ENCODE data around the gene ITGA2.

The ITGA2 gene

DNA sequence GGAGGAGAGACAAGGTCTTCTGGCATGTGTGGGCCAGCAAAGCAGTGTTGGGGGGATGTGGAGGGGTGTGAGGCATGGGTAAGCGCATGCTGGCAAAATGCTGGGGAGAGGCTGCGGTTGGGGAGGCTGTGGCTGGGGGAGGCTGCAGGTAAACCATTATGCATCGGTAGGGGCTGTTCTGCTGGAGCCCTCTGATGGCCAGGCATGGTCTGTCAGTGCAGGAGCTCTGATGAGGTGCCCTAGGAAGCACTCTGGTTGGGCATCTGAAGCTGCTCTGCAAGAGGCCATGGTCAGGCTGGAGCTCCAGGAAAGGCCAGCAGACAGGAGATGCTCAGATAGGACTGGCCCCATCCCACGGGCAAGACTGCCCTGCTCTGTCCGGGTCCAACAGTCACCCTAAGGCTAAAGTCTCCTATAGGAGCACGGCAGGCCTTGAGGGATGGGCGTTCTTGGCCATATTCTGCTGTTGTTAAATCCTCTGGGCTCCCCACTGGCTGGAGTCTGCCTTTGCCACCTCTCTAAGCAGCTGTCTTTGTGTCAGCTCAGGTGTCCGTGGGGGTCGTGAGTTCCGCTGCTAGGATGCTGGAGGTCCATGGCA, 28.7 kb downstream of the ITGA2 start:
- no peak for DNase-seq (ENCODE audit: low read depth in 2 of 3, low spot score in 2 of 3)

DNA sequence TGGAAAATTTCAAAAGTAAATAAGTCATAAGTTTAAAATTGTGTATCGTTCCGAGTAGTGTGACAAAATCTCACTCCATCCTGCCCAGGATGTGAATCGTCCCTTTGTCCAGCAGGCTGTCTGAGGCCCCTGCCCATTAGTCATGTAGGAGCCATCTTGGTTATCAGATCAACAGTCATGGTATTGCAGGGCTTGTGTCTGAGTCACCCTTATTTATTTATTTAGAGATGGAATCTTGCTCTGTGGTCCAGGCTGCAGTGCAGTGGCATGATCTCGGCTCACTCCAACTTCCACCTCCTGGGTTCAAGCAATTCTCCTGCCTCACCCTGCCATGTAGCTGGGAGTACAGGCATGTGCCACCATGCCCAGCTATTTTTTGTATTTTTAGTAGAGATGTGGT, 30.2 kb downstream of the ITGA2 start:
- DNase-seq (ENCODE audit: low read depth in 2 of 3, low spot score in 2 of 3), result no peak

DNA sequence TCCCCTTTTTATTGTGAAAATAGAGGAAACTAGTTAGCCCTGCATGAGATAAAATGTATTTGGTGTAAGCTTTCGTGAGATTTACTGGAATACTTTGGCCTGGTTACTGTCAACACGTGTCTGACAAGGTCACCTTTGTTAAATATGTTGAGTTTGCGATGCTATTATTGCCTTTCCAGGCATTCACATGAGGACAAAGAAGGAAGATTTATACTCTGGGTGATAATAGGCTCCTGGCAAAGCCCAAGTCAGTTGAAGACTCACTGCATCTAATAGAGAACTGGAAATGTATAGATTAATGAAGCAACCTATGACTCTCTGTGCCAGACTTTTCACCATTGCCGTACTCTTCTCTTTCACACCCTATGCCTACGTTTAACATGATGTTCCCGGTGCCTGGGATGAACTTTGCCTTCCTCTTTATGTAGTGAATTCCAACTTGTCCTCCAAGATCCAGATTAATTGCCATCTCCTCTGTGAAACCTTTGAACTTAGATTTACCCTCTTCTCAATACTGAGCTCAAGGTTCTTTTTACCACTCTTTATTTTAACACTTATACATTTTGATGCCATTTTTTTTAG, 33.9 kb downstream of the ITGA2 start:
- no peak for DNase-seq (ENCODE audit: low read depth in 2 of 3, low spot score in 2 of 3)

DNA sequence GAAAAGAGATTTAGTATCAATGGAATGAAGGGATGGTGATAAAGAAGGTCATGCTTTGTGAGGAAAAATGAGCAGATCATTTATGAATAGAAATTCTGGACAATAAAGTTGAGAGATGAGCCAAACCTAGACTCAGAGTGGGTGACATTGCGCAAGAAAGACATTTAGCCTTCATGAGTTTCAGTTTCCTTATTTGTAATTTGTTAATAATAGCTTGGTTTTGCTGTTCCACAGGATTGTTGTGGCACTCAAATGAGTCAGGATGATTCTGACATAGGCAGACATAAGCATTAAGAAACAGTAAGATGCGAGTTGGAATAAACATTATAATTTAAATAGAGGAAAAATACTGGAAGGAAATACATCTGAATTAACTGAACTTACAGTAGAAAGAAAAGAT, 34.8 kb downstream of the ITGA2 start:
- DNase-seq (ENCODE audit: low read depth in 2 of 3, low spot score in 2 of 3), result no peak

DNA sequence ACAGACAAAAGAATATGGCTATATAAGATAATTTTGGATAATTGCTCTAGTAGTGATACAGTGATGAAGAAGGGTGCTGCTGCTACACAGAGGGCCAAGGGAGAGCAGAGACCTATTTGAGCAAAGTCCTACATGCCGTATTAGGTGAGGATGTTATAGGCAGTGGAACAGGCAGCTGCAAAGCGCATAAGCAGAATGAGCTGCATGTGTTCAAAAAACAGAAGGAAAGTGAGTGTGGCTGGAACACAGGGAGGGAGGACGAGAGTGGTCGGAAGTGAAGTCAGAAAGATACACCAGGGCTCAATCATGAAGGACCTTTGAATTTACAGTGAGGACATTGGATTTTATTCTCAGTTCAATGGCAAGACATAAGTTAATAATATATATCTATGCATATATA, 35.4 kb downstream of the ITGA2 start:
- no peak for DNase-seq (ENCODE audit: low read depth in 2 of 3, low spot score in 2 of 3)

DNA sequence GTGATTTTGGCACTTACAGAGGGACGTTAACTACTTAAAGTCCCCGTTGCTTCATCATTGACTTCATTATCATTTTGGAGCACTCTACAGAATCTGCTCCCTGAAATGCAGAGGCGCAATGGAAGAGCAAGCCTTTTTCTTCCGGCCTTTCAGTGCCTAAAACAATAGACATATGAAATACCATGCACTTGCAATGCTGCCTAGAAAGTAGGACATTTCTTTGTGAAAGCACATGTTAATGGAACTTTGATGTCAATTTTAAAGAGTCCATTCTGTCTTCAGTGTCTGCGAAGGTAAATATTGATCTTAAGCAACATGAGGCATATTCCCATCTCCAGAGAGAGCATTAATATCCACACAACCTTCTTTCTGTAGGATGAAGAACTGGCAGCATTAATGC, 36.3 kb downstream of the ITGA2 start:
- no peak for DNase-seq (ENCODE audit: low read depth in 2 of 3, low spot score in 2 of 3)

DNA sequence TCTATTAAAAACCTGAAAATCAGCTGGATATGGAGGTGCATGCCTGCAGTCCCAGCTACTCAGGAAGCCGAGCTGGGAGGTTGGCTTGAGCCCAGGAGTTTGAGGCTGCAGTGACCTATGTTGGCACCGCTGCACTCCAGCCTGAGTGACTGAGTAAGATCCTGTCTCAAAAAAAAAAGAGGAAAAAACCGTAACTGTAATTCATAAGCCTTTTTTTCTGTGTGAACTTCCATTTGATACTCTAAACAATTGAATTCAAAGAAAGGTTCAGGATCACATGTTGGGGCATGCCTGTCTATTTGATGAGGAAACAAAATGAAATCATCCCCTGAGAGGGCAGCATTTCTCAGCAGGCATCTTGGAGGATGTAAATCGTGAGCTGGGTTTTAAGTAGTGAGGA, 38.8 kb downstream of the ITGA2 start:
- DNase-seq (ENCODE audit: low read depth in 2 of 3, low spot score in 2 of 3), result no peak

DNA sequence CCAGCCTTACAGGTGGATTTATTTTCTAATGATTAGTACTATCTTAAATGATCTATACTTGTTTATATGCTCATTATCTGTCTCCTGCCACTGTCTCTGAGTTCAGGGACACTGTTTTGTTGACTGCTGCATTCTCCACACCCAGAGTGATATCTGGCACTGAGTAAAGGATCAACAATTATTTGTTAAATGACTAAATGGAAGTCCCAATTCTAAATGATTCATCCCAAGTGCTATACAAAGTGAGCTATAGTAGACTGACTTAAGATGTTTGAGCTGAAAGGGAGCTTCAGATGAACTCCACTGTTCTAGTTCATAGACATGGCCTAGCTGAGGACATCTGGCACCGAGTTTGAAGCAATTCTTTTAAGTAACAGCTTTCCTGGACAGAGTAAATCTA, 40.5 kb downstream of the ITGA2 start:
- DNase-seq (ENCODE audit: low read depth in 2 of 3, low spot score in 2 of 3), result no peak

DNA sequence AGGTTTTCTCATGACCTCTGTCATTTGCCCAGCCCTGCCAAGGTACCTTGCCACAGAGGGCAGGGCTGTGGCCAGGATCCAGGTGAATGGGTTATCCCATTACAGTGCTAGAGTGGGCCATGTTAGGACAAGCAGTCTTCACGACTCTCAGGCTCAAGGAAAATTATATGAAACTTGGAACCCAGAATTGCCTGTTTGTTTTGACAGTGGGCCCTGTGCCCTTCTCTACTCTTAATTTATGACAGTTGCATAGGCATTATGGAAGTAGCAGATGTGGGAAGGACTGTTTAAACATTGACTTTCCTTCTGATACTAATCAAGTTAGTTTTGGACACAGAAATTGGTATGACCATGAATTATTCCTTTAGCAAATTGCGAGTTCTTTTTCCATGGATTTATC, 41.7 kb downstream of the ITGA2 start:
- no peak for DNase-seq (ENCODE audit: low read depth in 2 of 3, low spot score in 2 of 3)

DNA sequence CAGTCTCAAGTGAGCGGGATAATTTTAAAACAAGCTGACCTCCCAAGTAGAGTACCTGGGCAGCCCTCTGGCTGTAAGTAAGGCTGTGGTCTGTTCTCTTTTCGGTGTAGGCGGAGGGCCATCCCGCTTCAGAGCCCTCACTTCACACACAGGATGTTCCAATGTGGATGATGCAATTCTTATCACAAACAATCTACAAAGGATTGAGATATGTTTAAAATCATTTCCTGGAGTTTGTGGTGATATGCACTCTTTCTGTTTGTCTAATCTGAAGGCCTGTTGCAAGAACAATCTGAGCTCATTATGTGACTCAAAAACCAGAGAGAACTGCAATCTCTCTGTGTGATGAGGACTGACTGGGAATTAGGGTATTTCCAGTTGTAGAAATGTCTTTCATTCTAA, 42.5 kb downstream of the ITGA2 start:
- no peak for DNase-seq (ENCODE audit: low read depth in 2 of 3, low spot score in 2 of 3)

DNA sequence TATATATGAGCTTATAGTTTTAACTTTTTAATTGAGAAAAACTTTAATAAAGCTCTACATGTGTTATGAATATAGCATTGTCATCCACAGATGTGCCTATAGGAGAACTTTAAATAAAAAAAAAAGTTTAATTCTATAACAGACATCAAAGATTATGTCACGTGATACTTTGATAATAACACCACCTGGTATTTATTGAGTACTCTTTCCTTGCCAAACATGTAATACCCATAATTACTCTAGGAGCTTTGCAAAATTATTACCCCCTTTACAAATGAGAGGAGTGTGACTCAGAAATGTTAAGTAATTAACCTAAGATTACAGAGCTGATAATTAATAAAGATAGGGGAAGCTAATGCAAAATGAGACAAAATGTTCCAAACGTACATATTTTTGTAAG, 43.0 kb downstream of the ITGA2 start:
- DNase-seq (ENCODE audit: low read depth in 2 of 3, low spot score in 2 of 3), result no peak

DNA sequence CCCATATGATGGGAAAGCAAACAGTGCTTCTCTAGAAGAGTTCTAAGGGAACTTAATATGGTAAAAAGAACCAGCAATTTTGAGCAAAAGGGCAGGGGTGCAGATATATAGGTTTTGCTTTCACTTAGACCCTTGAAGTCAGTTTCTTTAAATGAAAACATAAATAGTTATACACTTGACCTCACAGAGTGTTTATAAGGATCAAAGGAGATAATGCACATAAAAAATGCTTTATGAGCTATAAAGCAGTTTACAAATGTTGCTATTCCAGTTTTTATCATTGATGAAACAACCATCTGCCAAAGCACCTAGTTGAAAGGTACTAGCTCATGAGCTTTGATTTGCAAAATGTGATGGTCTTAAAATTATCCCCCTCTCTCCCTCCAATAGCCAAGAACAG, 45.7 kb downstream of the ITGA2 start:
- DNase-seq (ENCODE audit: low read depth in 2 of 3, low spot score in 2 of 3), result no peak

DNA sequence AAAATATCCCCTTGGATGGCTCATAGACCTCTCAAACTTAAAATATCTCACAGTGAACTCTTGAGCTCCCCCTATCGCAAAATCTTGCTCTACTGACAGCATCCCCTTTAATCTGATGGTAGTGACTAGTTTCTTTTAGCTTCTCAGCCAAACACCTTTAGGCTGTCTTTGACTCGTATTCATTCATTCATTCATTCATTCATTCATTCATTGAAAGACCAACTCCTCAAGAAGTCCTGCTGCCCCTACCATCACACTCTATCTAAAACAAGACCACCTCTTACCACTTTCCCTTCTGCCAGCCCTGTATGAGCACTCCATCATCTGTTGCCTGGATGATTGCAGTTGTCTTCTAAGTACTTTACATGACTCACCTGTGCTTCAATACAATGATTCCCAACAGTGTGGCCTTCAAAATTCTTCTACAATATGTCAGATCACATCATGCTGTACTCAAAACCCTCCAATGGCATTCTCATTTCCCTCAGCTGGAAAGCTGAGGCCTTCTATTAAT, 46.8 kb downstream of the ITGA2 start:
- DNase-seq (ENCODE audit: low read depth in 2 of 3, low spot score in 2 of 3), result no peak

DNA sequence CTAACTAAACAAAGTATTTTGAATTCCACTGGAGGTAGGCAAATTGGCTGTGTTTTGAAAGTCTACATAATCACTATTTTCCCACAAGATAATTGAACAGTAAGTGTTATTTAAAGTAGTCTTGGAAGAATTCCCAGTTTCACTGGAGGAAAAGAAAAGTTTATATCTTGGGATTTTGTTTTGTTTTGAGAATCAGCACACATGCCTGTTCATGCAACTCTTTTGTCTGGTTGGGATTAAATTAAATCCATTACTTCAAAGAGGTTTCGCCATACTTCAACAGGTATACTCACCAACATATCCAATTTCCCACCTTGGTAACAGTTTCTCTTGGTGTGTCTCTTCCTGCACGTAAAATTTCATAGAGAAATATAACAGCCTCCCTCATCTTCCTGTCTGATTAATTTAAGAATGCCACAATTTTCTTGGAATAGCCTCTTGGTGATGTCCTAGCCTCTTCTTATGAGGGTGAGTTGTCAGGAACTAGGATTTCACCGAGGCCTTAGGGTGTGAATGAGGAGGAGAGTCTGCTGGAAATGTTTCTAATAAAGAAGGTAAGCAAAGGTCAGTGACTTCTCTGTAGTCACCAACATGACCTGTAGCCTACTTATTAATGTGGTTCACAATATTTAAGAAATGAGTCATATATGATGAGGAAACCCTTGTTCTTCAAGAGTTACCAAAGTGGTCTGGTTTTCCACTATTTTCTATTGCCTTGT, 48.1 kb downstream of the ITGA2 start:
- DNase-seq (ENCODE audit: low read depth in 2 of 3, low spot score in 2 of 3), result no peak

DNA sequence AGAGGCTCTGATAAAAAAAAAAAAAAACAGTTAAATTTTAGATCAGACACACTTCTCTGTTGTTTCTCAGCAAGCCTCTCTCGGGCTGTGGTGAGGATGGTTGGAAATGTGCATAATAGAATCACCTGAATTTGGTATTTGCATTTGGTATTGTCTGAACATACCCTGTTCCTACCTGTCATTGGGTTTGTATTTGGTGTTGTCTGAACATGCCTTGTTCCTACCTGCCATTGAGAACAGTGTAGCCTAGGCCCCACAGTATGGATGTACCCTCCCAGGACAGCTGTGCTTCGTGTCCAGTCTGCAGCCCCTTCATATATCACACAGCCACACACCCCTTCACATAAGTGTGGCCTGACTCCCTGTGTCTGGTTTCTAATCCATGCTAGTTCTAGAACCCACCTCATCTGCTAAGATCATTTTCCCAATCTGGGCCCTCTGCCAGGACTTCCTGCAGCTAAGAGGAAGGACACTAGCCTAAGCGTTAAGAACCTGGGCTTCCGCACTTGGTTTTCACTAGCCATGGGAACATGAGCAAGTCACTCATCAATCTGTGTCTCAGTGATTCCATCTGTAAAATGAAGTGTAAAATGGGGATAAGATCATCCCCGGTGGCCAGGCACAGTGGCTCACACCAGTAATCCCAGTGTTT, 49.2 kb downstream of the ITGA2 start:
- DNase-seq (ENCODE audit: low read depth in 2 of 3, low spot score in 2 of 3), result no peak

DNA sequence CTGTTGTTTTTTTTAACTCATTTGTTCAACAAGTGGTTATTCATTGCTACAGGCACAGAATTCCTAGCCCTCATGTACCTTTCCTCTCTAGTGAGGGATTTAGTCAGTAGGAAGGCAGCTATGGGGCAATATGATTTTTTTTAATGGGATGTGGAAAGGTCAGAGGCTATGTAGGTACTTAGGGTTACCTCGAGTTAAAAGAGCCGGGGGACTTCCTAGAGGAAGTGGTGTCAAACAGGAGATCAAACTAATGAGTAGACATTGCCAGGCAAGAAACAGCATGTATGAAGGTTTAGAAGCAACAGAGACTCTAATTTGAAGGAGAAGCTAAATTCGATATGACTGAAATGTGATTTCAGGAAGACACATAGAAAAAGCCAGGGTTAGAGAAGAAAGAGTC, 50.7 kb downstream of the ITGA2 start:
- DNase-seq (ENCODE audit: low read depth in 2 of 3, low spot score in 2 of 3), result no peak

DNA sequence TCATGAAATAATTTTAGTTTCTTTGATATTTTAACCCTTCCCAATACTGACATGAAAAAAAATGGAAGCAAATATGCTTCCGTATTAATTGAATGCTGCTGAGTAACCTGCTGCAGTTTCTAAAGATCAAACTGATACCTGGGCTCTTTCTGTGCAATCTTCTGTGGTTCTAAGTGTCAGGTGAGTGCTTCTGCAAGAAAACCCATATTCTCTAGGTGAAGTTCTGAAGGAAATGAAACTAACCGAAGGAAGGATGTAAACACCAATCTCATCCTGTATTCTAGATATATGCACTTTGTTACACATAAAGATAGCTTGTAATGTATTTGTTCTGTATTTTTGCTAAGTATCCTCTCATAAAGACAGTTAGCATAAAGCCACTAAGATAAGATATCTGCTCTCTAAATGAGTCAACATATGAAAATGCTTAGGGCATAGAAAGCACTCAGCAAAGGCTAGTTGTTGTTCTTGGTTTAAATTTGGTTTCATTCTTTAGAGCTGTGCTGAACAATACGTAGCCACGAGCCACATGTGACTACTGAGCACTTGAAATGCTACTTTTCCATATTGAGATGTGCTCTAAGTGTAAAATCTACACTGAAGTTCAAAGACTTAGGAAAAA, 52.0 kb downstream of the ITGA2 start:
- DNase-seq (ENCODE audit: low read depth in 2 of 3, low spot score in 2 of 3), result no peak

DNA sequence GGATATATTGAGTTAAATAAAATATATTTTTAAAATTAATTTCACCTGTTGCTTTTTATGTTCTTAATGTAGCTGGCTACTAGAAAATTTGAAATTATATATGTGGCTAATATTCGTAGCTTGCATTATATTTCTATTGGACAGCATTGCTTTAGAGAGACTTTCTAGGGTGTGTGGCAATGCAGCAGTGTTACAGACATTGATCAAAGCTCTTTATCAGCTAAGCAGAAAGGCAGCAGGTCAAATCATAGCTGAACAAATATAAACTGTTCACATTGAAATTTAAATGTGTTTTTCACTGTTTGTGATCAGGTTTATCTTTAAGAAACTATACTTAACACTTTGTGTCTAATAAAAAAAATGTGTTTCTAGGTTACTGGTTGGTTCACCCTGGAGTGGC, 52.6 kb downstream of the ITGA2 start:
- DNase-seq (ENCODE audit: low read depth in 2 of 3, low spot score in 2 of 3), result no peak

DNA sequence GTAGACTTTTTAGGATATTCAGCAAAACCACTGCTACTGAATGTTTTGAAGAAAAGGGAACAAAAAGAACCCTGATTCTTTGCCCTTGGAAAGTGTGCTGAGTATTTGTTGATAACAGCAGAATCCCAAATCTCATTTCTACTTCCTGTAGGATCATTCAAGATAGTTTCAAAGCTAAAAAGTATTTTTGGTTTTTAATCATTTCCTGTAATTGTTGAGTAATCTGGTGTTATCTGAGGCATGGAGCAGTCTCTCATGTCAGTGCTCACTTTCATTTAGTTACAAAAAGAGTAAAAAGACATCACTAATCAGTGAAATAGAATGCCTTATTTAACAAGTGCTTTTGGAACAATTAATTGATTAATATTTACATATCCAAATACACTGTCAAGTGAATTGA, 56.1 kb downstream of the ITGA2 start:
- no peak for DNase-seq (ENCODE audit: low read depth in 2 of 3, low spot score in 2 of 3)

DNA sequence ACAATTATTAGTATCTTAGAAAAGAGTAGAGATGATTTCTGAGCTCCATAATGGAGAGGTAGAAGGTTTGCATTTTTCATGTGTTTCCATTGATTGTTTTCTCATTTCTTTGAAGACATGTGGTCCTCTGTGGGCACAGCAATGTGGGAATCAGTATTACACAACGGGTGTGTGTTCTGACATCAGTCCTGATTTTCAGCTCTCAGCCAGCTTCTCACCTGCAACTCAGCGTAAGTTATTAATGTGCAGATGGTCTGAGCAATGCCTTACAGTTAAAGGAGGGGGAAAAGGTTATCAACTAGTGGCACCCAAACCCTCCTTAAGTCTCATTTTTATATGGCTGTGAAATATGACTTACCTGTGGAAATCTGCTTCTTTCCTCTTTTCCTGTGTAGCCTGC, 59.1 kb downstream of the ITGA2 start:
- no peak for DNase-seq (ENCODE audit: low read depth in 2 of 3, low spot score in 2 of 3)

DNA sequence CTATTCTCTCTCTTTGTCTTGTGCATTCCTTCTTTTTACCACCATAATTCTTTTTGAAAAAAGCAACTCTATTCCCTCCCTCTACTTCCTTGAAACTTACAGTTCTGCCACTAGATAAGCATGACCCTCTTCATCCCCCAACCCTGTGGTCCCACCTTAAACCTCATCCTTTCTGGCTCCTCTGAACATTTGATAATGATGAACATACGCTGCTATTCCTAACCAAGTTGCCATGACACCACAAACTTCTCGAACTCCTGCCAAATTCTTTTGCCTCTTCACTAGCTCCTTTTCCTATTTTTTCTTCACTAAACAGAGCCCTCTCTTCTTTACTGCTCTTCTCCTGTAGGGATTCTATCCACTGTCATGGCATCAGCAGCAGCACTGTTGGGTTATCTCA, 63.3 kb downstream of the ITGA2 start:
- DNase-seq (ENCODE audit: low read depth in 2 of 3, low spot score in 2 of 3), result no peak

DNA sequence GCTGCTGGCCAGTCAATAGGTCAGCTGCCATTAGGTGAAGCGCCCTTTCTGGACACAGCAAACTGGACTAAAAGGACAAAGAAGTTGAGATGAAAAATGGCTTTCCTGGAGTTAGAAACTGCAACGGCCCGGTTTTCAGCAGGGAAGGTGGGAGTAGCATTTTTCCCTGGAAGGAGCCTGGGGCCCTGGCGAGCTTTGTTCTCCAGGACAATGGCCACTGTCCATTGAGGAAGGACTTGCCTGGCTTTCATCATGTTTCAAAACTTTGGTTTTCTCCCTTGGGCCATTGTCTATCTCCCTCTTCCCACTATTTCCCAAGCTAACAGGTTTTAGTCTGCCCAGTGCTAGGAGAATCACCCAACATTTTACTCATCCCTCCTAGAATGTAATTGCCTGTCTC, 64.2 kb downstream of the ITGA2 start:
- no peak for DNase-seq (ENCODE audit: low read depth in 2 of 3, low spot score in 2 of 3)
